ENCODE measurements around the gene LSS. TPM values are rescaled to one million over a fixed set of nuclear protein-coding genes. Genes with fewer than 3 reads are reported as not detected.

Gene LSS
- total and polyA plus RNA-seq, 2 of the 8 experiments (the other 6 are each of a cell fraction or from before 2014, with no cell fraction given), result 96.1 to 123 TPM

DNA sequence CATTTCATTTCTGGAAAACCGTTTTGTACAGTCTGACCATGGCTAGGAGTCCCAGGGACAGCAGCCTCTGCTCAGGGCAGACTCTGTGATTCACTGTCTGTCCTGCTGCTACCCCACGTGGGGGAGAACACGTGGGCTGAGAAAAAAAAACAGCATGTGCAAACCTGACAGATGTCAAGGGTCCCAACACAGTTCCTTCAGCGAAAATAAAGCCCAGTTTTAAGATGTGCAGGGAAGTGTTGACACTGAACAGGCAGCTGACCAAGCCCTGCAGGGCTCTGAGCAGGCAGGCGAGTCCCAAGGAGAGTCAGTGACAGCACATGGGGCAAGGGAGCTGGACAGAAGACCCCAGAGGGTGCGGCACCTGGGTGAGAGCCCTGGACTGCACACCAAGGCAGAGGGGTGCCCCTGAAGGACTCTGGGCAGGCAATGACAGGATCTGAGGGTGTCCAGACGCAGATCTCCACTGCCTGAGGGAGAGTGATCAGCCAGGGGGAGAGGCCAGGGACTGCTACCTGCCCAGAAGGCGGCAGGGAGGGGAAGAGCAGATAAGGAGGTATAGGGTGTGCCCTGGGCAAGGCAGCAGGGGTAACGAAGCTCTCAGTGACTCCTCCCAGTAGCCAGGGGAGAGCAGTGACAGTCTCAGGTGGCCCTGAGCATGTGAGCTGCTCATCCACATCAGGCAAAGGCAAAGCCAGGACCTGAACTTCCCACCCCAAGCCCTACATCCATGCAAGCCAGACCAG lies 39.2 kb downstream of the LSS start (continued):
- TF ChIP-seq, protein P1, sequence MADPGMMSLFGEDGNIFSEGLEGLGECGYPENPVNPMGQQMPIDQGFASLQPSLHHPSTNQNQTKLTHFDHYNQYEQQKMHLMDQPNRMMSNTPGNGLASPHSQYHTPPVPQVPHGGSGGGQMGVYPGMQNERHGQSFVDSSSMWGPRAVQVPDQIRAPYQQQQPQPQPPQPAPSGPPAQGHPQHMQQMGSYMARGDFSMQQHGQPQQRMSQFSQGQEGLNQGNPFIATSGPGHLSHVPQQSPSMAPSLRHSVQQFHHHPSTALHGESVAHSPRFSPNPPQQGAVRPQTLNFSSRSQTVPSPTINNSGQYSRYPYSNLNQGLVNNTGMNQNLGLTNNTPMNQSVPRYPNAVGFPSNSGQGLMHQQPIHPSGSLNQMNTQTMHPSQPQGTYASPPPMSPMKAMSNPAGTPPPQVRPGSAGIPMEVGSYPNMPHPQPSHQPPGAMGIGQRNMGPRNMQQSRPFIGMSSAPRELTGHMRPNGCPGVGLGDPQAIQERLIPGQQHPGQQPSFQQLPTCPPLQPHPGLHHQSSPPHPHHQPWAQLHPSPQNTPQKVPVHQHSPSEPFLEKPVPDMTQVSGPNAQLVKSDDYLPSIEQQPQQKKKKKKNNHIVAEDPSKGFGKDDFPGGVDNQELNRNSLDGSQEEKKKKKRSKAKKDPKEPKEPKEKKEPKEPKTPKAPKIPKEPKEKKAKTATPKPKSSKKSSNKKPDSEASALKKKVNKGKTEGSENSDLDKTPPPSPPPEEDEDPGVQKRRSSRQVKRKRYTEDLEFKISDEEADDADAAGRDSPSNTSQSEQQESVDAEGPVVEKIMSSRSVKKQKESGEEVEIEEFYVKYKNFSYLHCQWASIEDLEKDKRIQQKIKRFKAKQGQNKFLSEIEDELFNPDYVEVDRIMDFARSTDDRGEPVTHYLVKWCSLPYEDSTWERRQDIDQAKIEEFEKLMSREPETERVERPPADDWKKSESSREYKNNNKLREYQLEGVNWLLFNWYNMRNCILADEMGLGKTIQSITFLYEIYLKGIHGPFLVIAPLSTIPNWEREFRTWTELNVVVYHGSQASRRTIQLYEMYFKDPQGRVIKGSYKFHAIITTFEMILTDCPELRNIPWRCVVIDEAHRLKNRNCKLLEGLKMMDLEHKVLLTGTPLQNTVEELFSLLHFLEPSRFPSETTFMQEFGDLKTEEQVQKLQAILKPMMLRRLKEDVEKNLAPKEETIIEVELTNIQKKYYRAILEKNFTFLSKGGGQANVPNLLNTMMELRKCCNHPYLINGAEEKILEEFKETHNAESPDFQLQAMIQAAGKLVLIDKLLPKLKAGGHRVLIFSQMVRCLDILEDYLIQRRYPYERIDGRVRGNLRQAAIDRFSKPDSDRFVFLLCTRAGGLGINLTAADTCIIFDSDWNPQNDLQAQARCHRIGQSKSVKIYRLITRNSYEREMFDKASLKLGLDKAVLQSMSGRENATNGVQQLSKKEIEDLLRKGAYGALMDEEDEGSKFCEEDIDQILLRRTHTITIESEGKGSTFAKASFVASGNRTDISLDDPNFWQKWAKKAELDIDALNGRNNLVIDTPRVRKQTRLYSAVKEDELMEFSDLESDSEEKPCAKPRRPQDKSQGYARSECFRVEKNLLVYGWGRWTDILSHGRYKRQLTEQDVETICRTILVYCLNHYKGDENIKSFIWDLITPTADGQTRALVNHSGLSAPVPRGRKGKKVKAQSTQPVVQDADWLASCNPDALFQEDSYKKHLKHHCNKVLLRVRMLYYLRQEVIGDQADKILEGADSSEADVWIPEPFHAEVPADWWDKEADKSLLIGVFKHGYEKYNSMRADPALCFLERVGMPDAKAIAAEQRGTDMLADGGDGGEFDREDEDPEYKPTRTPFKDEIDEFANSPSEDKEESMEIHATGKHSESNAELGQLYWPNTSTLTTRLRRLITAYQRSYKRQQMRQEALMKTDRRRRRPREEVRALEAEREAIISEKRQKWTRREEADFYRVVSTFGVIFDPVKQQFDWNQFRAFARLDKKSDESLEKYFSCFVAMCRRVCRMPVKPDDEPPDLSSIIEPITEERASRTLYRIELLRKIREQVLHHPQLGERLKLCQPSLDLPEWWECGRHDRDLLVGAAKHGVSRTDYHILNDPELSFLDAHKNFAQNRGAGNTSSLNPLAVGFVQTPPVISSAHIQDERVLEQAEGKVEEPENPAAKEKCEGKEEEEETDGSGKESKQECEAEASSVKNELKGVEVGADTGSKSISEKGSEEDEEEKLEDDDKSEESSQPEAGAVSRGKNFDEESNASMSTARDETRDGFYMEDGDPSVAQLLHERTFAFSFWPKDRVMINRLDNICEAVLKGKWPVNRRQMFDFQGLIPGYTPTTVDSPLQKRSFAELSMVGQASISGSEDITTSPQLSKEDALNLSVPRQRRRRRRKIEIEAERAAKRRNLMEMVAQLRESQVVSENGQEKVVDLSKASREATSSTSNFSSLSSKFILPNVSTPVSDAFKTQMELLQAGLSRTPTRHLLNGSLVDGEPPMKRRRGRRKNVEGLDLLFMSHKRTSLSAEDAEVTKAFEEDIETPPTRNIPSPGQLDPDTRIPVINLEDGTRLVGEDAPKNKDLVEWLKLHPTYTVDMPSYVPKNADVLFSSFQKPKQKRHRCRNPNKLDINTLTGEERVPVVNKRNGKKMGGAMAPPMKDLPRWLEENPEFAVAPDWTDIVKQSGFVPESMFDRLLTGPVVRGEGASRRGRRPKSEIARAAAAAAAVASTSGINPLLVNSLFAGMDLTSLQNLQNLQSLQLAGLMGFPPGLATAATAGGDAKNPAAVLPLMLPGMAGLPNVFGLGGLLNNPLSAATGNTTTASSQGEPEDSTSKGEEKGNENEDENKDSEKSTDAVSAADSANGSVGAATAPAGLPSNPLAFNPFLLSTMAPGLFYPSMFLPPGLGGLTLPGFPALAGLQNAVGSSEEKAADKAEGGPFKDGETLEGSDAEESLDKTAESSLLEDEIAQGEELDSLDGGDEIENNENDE (IDR thresholded peaks at IDR 0.05; ENCODE audit: insufficient replicate concordance, low read length), result no peak
- TF ChIP-seq RNF2 (IDR thresholded peaks at IDR 0.05; ENCODE audit: borderline replicate concordance, low read depth, low read length, missing control alignments, poor library complexity, severe bottlenecking) (no peak), RFX5 (IDR thresholded peaks at IDR 0.05; ENCODE audit: borderline replicate concordance, low read depth, low read length) (no peak), BACH1 (IDR thresholded peaks at IDR 0.05; ENCODE audit: low read length) (no peak), EZH2 (IDR thresholded peaks at IDR 0.05; ENCODE audit: low read depth, low read length, severe bottlenecking) (no peak), ZNF274 (IDR thresholded peaks at IDR 0.05; ENCODE audit: borderline replicate concordance, extremely low read depth, low read length) (no peak), NANOG (IDR thresholded peaks at IDR 0.05; ENCODE audit: insufficient read depth, low read depth, low read length, poor library complexity, severe bottlenecking) (no peak), CBX8 (IDR thresholded peaks at IDR 0.05; ENCODE audit: borderline replicate concordance, low read depth, low read length) (no peak), RAD21 (IDR thresholded peaks at IDR 0.05 in 1 of 2, conservative IDR thresholded peaks at IDR 0.05 in 1 of 2; ENCODE audit: low read depth in 2 of 2, low read length in 2 of 2) (no peak)

Data from H1 (cell line).